HS-5 (cell line): Measurements from ENCODE around the gene CDY2A.
"Not testable (repeated sequence)": the region's sequence is repeated elsewhere in the genome, so short reads cannot be mapped to it uniquely, and the experiment has no call there.

Experiments used
- DNase-seq: peaks from one replicate; pipeline ENCODE4 v3.0.0-alpha.2; 2012; ENCODE audit warnings: low read depth

CDY2A gene, protein sequence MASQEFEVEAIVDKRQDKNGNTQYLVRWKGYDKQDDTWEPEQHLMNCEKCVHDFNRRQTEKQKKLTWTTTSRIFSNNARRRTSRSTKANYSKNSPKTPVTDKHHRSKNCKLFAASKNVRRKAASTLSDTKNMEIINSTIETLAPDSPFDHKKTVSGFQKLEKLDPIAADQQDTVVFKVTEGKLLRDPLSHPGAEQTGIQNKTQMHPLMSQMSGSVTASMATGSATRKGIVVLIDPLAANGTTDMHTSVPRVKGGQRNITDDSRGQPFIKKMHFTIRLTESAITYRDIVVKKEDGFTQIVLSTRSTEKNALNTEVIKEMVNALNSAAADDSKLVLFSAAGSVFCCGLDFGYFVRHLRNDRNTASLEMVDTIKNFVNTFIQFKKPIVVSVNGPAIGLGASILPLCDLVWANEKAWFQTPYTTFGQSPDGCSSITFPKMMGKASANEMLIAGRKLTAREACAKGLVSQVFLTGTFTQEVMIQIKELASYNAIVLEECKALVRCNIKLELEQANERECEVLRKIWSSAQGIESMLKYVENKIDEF

DNA sequence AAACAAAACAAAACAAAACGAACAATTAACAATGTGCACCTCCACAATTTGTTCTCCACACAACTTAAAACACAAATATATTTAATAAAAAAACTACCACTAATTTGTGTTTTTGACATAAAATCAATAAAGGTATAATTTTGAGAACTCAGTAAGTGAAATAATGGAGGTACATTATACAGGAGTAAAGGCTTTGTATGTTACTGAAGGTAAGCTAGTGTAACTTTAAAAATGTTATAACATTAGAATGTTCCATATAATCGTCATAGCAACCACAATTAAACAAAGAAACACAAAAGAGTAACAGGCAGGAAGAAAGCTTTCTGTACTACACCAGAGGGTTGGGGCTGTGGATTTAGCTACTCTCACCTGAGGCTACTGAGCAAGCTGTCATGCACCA lies at the start of gene CDY2A:
Gene CDY2A (plus strand): TSS at position 301 of the 400 bp plus-strand sequence. CDS start 328 bp downstream, outside the sequence.
- not testable (repeated sequence) for DNase-seq

- not testable (repeated sequence) for DNase-seq
These were observed 28.0 kb upstream of the CDY2A start for GRCh38 chrY:17997586-17997985.

GRCh38 chrY:17998266-17998665 lies 27.3 kb upstream of the CDY2A start:
- DNase-seq, result not testable (repeated sequence)

- DNase-seq, result not testable (repeated sequence)
These were observed 1.7 kb upstream of the CDY2A start for GRCh38 chrY:18023897-18024296.

DNA sequence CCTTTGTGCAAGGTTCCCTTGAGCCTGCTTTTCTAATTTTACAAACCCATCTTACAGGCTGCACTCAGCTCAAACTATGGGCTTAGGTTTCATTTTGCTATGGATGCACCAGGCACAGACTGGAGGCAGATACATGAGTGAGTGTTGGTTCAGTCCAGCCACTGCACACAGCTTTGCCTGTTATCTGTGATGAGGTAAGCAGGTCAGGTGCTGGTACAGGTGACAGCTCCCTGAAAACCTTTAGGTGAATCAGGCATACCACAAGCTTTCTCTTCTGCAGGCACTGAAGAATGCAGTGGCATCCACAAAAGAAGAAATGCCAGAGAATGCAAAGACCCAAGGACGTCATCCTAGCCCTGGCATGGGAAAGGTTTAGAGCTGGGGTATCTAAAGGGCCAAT lies 3.3 kb downstream of the CDY2A start:
- not testable (repeated sequence) for DNase-seq

GRCh38 chrY:18030178-18030577 lies 4.6 kb downstream of the CDY2A start:
- DNase-seq, result not testable (repeated sequence)

DNA sequence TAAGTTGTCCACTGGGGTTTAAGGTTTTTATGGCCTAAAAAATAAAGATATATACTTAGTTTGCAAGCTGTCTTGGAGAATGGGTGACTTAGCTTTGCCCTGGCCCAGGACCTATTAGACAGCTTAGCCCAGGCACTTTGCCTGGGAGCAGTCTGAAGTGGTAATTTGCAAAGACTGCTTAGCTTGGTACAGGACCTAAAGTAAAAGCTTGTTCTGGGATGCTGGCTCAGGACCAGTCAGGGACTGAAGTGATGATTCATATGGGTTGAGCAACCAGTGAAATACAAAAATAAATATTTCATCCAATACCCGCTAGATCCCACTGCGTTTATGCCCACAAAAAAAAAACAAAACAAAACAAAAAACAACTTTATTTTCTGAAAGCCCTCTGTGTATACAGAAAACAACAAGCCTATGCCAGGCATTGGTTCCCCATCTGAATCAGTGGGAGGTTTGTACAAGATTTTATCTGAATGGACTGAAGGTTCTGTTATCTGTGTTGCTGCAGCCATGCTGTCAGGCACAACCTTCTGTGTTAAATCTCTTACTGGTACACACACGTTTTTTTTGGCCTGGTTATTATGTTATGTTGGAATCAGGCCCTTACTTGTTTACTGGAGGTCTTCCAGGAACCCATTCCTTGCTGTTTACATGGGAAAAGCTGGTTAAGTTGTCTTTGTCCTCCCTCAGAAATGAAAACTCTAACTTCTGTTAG lies 8.7 kb downstream of the CDY2A start:
- not testable (repeated sequence) for DNase-seq

GRCh38 chrY:18034864-18035263 lies 9.3 kb downstream of the CDY2A start:
- not testable (repeated sequence) for DNase-seq

DNA sequence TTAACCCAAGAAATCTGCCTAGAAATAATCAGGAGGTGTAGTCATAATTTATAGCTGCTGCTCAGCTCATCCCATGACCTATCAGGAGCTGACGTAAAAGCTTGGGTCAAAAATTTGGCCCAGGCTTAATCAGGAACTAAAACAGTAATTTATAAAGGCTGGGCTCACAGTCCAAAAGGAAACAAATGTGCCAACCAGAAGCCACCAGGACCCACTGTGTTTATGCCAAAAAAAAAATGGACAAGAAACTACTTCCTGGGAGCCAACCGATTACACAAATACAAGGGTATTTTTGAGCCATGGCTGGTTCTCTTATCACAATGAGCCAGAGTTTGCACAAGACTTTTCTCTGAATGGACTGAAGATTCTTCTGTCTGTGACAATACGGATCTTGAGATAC lies 19.4 kb downstream of the CDY2A start:
- DNase-seq, result not testable (repeated sequence)

- not testable (repeated sequence) for DNase-seq
These were observed 22.8 kb downstream of the CDY2A start for GRCh38 chrY:18048149-18049040.

- not testable (repeated sequence) for DNase-seq
These were observed 23.5 kb downstream of the CDY2A start for GRCh38 chrY:18049061-18049460.

DNA sequence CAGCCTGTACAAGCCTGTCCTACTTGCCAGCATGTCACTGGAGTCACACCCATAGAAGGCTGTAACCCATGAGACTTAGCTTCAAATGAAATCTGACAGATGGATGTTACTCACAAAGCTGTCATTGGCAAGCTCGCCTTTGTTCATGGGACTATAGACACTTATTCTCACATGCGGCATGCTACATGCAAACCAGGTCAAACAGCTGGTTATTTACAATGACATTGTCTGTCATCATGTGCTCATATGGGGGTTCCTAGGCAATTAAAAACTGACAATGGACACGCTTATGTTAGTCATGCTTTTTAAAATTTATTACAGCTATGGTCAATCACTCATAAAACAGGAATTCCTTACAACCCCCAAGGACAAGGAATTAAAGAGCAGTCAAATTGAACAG lies 30.9 kb downstream of the CDY2A start:
- not testable (repeated sequence) for DNase-seq

DNA sequence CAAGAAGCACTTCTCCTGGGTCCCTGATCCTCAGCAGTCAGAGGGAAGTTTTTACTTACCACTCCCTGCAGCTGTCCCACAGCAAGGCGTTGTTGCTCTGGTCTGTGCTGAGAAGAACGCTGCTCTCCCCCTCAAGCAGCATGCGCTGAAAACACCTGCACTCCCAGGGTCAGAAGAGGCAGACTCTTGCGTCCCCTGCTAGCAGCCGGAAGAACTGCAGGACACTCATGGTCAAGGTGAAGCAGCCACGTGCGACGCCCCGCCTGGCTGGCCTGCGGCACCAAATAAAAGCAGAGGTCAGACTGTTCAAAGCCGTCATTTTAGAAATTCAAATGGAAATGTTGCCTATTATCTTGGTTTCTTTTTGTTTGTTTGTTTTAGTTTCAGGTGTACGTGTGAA lies 47.9 kb downstream of the CDY2A start:
- DNase-seq, result not testable (repeated sequence)
